GM21360 (cell line): ENCODE measurements around the gene GRB10.

Experiments used
- ATAC-seq: cut with Tn5 transposase; IDR thresholded peaks from one replicate; pipeline ENCODE4 v1.9.1; 2021; ENCODE audit warnings: mild to moderate bottlenecking, moderate library complexity; ENCODE audit not compliant: unreplicated experiment

The GRB10 gene

GRCh38 chr7:50618281-50618680 is 164.4 kb downstream of the GRB10 start:
- ATAC-seq: no peak

- no peak for ATAC-seq
Measured at GRCh38 chr7:50615519-50616080, 167.1 kb downstream of the GRB10 start.

GRCh38 chr7:50614721-50615518 is 167.8 kb downstream of the GRB10 start:
- no peak for ATAC-seq

GRCh38 chr7:50613473-50613872 is 169.2 kb downstream of the GRB10 start:
- no peak for ATAC-seq

- ATAC-seq: no peak
Measured at GRCh38 chr7:50612704-50613103, 170.0 kb downstream of the GRB10 start.

- no peak for ATAC-seq
Measured at GRCh38 chr7:50610521-50611277, 172.0 kb downstream of the GRB10 start.

- ATAC-seq: no peak
Measured at GRCh38 chr7:50608196-50608906, 174.3 kb downstream of the GRB10 start.

- no peak for ATAC-seq
Measured at GRCh38 chr7:50607524-50608125, 175.1 kb downstream of the GRB10 start.

GRCh38 chr7:50605059-50605458 is 177.6 kb downstream of the GRB10 start:
- no peak for ATAC-seq

- no peak for ATAC-seq
Measured at GRCh38 chr7:50603287-50603686, 179.4 kb downstream of the GRB10 start.

GRCh38 chr7:50599385-50599784 is 183.3 kb downstream of the GRB10 start:
- ATAC-seq: no peak

- ATAC-seq: no peak
Measured at GRCh38 chr7:50598460-50599343, 184.0 kb downstream of the GRB10 start.

GRCh38 chr7:50596484-50596883 is 186.2 kb downstream of the GRB10 start:
- ATAC-seq: no peak

GRCh38 chr7:50595491-50596102 is 187.1 kb downstream of the GRB10 start:
- no peak for ATAC-seq

- ATAC-seq: no peak
Measured at GRCh38 chr7:50594734-50595485, 187.8 kb downstream of the GRB10 start.

- no peak for ATAC-seq
Measured at GRCh38 chr7:50594136-50594535, 188.6 kb downstream of the GRB10 start.

- no peak for ATAC-seq
Measured at GRCh38 chr7:50592940-50593339, 189.8 kb downstream of the GRB10 start.

GRCh38 chr7:50591480-50592438 is 190.9 kb downstream of the GRB10 start:
- ATAC-seq: no peak
